Neural crest cell (in vitro differentiated cells): ENCODE results near the gene EFHB. TPM values are rescaled to one million over a fixed set of nuclear protein-coding genes. Genes with fewer than 3 reads are reported as not detected.

Source experiments
- DNase-seq: peaks from one replicate; pipeline ENCODE4 v3.0.0; 2021; ENCODE audit warnings: low read depth, mixed read lengths, low spot score
- H3K27ac Mint-ChIP-seq: one replicate; pipeline ENCODE4 v1.8.0; 2021; ENCODE audit warnings: mild to moderate bottlenecking, mixed read lengths; ENCODE audit not compliant: unreplicated experiment
- H3K27me3 Mint-ChIP-seq: 2 replicates; pipeline ENCODE4 v1.8.0; 2021; ENCODE audit warnings: low read depth, mild to moderate bottlenecking, mixed read lengths
- H3K36me3 Mint-ChIP-seq: 2 replicates; pipeline ENCODE4 v1.8.0; 2021; ENCODE audit warnings: low read depth, mild to moderate bottlenecking, mixed read lengths
- H3K4me1 Mint-ChIP-seq: 2 replicates; pipeline ENCODE4 v1.8.0; 2021; ENCODE audit warnings: mixed read lengths
- H3K4me3 Mint-ChIP-seq: one replicate; pipeline ENCODE4 v1.8.0; 2021; ENCODE audit warnings: mild to moderate bottlenecking, mixed read lengths
- H3K9me3 Mint-ChIP-seq: 2 replicates; pipeline ENCODE4 v1.8.0; 2021; ENCODE audit warnings: mixed read lengths
- CTCF ChIP-seq: fragments of 200-600 bp; sonication (generic); conservative IDR thresholded peaks from 2 replicates; pipeline ENCODE4 v1.5.0; 2021; ENCODE audit warnings: antibody characterized with exemption, mild to moderate bottlenecking
- long read RNA-seq: library from polyadenylated mRNA; unstranded; transcript quantifications from one replicate; pipeline ENCODE4 v2.0.0, GENCODE V29; 2020
- total RNA-seq: library from RNA; stranded (reverse); gene quantifications from 2 replicates; pipeline ENCODE4 v1.2.1, GENCODE V29; 2021

Gene EFHB
- 1.2 and 3.0 TPM in 2 replicates for total RNA-seq
- long read RNA-seq, partial matches to known transcripts = 0 of 1 reads
- long read RNA-seq, other reads (novel, unspliced or antisense) = 0 of 1 reads

- peak; percentile 41 for DNase-seq
- Mint-ChIP-seq H3K9me3 (no peaks in the 10 kb centered on the region), H3K27ac (peak within 1 kb of the TSS; percentile 75), H3K36me3 (no peaks in the 10 kb centered on the region), H3K27me3 (peaks cover 4% of the 10 kb centered on the region), H3K4me3 (peak within 1 kb of the TSS; percentile 2), H3K4me1 (peaks cover 12% of the 10 kb centered on the region)
- TF ChIP-seq CTCF = no peak
Measured at GRCh38 chr3:19934098-19934566, at the start of gene EFHB. Gene EFHB (minus strand): TSS chr3:19934217. CDS start chr3:19934018, 199 bp downstream.

GRCh38 chr3:19972054-19972453, 38.0 kb upstream of the EFHB start:
- TF ChIP-seq CTCF = no peak
- no peak overlapping the region for H3K4me3 Mint-ChIP-seq
- no peak overlapping the region for H3K27ac Mint-ChIP-seq
- H3K4me1 Mint-ChIP-seq = no peaks in the 10 kb centered on the region
- no peak for DNase-seq
- no peaks in the 10 kb centered on the region for H3K9me3 Mint-ChIP-seq
- H3K27me3 Mint-ChIP-seq = no peaks in the 10 kb centered on the region
- peaks cover 8% of the 10 kb centered on the region for H3K36me3 Mint-ChIP-seq

- Mint-ChIP-seq H3K27me3 (no peaks in the 10 kb centered on the region), H3K27ac (no peak overlapping the region), H3K4me3 (no peak overlapping the region), H3K9me3 (no peaks in the 10 kb centered on the region), H3K36me3 (peaks cover 8% of the 10 kb centered on the region), H3K4me1 (no peaks in the 10 kb centered on the region)
- DNase-seq = no peak
- no peak for TF ChIP-seq CTCF
Measured at GRCh38 chr3:19970327-19970726, 36.3 kb upstream of the EFHB start.

- H3K4me1 Mint-ChIP-seq = no peaks in the 10 kb centered on the region
- TF ChIP-seq CTCF = no peak
- H3K36me3 Mint-ChIP-seq = peaks cover 7% of the 10 kb centered on the region
- no peaks in the 10 kb centered on the region for H3K9me3 Mint-ChIP-seq
- DNase-seq = no peak
- H3K27me3 Mint-ChIP-seq = no peaks in the 10 kb centered on the region
- H3K4me3 Mint-ChIP-seq = no peak overlapping the region
- no peak overlapping the region for H3K27ac Mint-ChIP-seq
Measured at GRCh38 chr3:19967812-19968211, 33.8 kb upstream of the EFHB start.

GRCh38 chr3:19967208-19967607, 33.2 kb upstream of the EFHB start:
- no peaks in the 10 kb centered on the region for H3K4me1 Mint-ChIP-seq
- peaks cover 7% of the 10 kb centered on the region for H3K36me3 Mint-ChIP-seq
- H3K27me3 Mint-ChIP-seq = no peaks in the 10 kb centered on the region
- H3K9me3 Mint-ChIP-seq = no peaks in the 10 kb centered on the region
- no peak overlapping the region for H3K4me3 Mint-ChIP-seq
- no peak for DNase-seq
- TF ChIP-seq CTCF = no peak
- H3K27ac Mint-ChIP-seq = no peak overlapping the region
